GM13976 (cell line): ENCODE measurements around the gene ZNF540.

ENCODE experiments used
- DNase-seq: peaks from one replicate; pipeline ENCODE4 v3.0.0; 2012; ENCODE audit warnings: low spot score
- CTCF ChIP-seq: IDR thresholded peaks from 2 replicates; pipeline ENCODE4 v1.5.1; 2012; ENCODE audit warnings: borderline replicate concordance, mild to moderate bottlenecking; ENCODE audit not compliant: insufficient read depth; ENCODE audit errors: extremely low read depth, missing control alignments, control extremely low read depth
- in situ Hi-C: fragments of 300-500 bp; cut with MboI; formaldehyde crosslinking; loops from one replicate; pipeline ENCODE4 v1.12.0; 2022; ENCODE audit warnings: low sequenced_read_pairs, mixed read lengths, inconsistent platforms; ENCODE audit not compliant: unreplicated experiment

ZNF540 gene

GRCh38 chr19:37583340-37583739 lies 11.3 kb upstream of the ZNF540 start:
- no peak for TF ChIP-seq CTCF
- no peak for DNase-seq
- in situ Hi-C loops = no loop called here

- no peak for DNase-seq
- TF ChIP-seq CTCF = no peak
- in situ Hi-C loops = no loop called here
These were observed 726 bp upstream of the ZNF540 start for GRCh38 chr19:37593996-37594303.

GRCh38 chr19:37594982-37595382 lies 306 bp downstream of the ZNF540 start:
- DNase-seq = no peak
- in situ Hi-C loops = no loop called here
- no peak for TF ChIP-seq CTCF

GRCh38 chr19:37635076-37636056 lies 40.7 kb downstream of the ZNF540 start:
- no peak for DNase-seq
- in situ Hi-C loops = no loop called here
- no peak for TF ChIP-seq CTCF

GRCh38 chr19:37654118-37654517 lies 59.4 kb downstream of the ZNF540 start:
- no peak for TF ChIP-seq CTCF
- in situ Hi-C loops = no loop called here

GRCh38 chr19:37654629-37655300 lies 60.1 kb downstream of the ZNF540 start:
- in situ Hi-C loops = no loop called here
- peak; percentile 66 for DNase-seq
- TF ChIP-seq CTCF = no peak

More at GRCh38 chr19:37654118-37654517, 59.4 kb downstream of the ZNF540 start:
- DNase-seq = no peak
